ENCODE data around the gene ZNF526.

Gene ZNF526

GRCh38 chr19:42217520-42218437, 2.3 kb upstream of the ZNF526 start, which contains the start of gene DEDD2:
Gene DEDD2 (minus strand): TSS chr19:42217677. CDS start chr19:42217007, 670 bp downstream.
- peak; percentile 99 for FAIRE-seq
- peak; percentile 95 for DNase-seq (ENCODE audit: extremely low spot score, insufficient read length, low read depth)

- DNase-seq (ENCODE audit: extremely low spot score, insufficient read length, low read depth): no peak
- no peak for FAIRE-seq
Observed at GRCh38 chr19:42220751-42221097, 612 bp downstream of the ZNF526 start.

- FAIRE-seq: no peak
Observed at GRCh38 chr19:42224940-42225717, 5.0 kb downstream of the ZNF526 start.

GRCh38 chr19:42225718-42226292, 5.7 kb downstream of the ZNF526 start:
- FAIRE-seq: no peak
- no peak for DNase-seq (ENCODE audit: extremely low spot score, insufficient read length, low read depth)

More at GRCh38 chr19:42224940-42225717, 5.0 kb downstream of the ZNF526 start:
- DNase-seq (ENCODE audit: extremely low spot score, insufficient read length, low read depth): no peak

GRCh38 chr19:42226886-42227285, 6.8 kb downstream of the ZNF526 start:
- DNase-seq (ENCODE audit: extremely low spot score, insufficient read length, low read depth) (no peak), FAIRE-seq (no peak)

GRCh38 chr19:42228641-42229040, 8.5 kb downstream of the ZNF526 start:
- FAIRE-seq (no peak), DNase-seq (ENCODE audit: extremely low spot score, insufficient read length, low read depth) (no peak)

- no peak for DNase-seq (ENCODE audit: extremely low spot score, insufficient read length, low read depth)
- FAIRE-seq: no peak
Observed at GRCh38 chr19:42229301-42229854, 9.3 kb downstream of the ZNF526 start.

GRCh38 chr19:42229855-42230351, 9.8 kb downstream of the ZNF526 start:
- no peak for DNase-seq (ENCODE audit: extremely low spot score, insufficient read length, low read depth)

GRCh38 chr19:42230571-42230970, 10.5 kb downstream of the ZNF526 start:
- DNase-seq (ENCODE audit: extremely low spot score, insufficient read length, low read depth) (no peak), FAIRE-seq (no peak)

More at GRCh38 chr19:42229855-42230351, 9.8 kb downstream of the ZNF526 start:
- FAIRE-seq: no peak

GRCh38 chr19:42232435-42232834, 12.3 kb downstream of the ZNF526 start:
- no peak for FAIRE-seq
- DNase-seq (ENCODE audit: extremely low spot score, insufficient read length, low read depth): no peak

GRCh38 chr19:42233106-42233505, 13.0 kb downstream of the ZNF526 start:
- DNase-seq (ENCODE audit: extremely low spot score, insufficient read length, low read depth) (no peak), FAIRE-seq (no peak)

- DNase-seq (ENCODE audit: extremely low spot score, insufficient read length, low read depth): no peak
- no peak for FAIRE-seq
Observed at GRCh38 chr19:42233678-42234292, 13.7 kb downstream of the ZNF526 start.

GRCh38 chr19:42234364-42234763, 14.3 kb downstream of the ZNF526 start:
- FAIRE-seq (no peak), DNase-seq (ENCODE audit: extremely low spot score, insufficient read length, low read depth) (no peak)

- FAIRE-seq (no peak), DNase-seq (ENCODE audit: extremely low spot score, insufficient read length, low read depth) (no peak)
Observed at GRCh38 chr19:42235181-42235580, 15.1 kb downstream of the ZNF526 start.

- DNase-seq (ENCODE audit: extremely low spot score, insufficient read length, low read depth) (no peak), FAIRE-seq (no peak)
Observed at GRCh38 chr19:42239544-42240220, 19.6 kb downstream of the ZNF526 start.

- no peak for DNase-seq (ENCODE audit: extremely low spot score, insufficient read length, low read depth)
- FAIRE-seq: no peak
Observed at GRCh38 chr19:42241279-42241678, 21.2 kb downstream of the ZNF526 start.

- FAIRE-seq (no peak), DNase-seq (ENCODE audit: extremely low spot score, insufficient read length, low read depth) (no peak)
Observed at GRCh38 chr19:42242069-42242511, 22.0 kb downstream of the ZNF526 start.

GRCh38 chr19:42242512-42243409, 22.6 kb downstream of the ZNF526 start, which contains the start of gene GSK3A:
Gene GSK3A (minus strand): TSS chr19:42242602. CDS start chr19:42242465, 137 bp downstream.
- FAIRE-seq: peak; percentile 99
- peak; percentile 81 for DNase-seq (ENCODE audit: extremely low spot score, insufficient read length, low read depth)
